Pancreas (tissue), 10 donors: ENCODE measurements around the gene GAS5. TPM values are rescaled to one million over a fixed set of nuclear protein-coding genes. Genes with fewer than 3 reads are reported as not detected.

Experiments used
- ATAC-seq, 4 donors: fragments of 200-7000 bp; cut with Tn5 transposase; one replicate each; pipeline versions ENCODE4 v1.8.0 to v1.9.1; 2020; ENCODE audit warnings: mild to moderate bottlenecking in 4 of 4, moderate library complexity in 4 of 4
- DNase-seq, 6 donors: peaks; one replicate each; pipeline ENCODE4 v3.0.0-alpha.2; 2020
- FAIRE-seq: peaks from 2 replicates; lab custom pipeline; 2012; peaks lifted over from hg19 to GRCh38; lab: Jason Lieb, UNC
- H3K27ac ChIP-seq, 4 donors: fragments of 200-600 bp; sonication (generic); 1 replicate in 3 of 4; 2 replicates in 1 of 4; pipeline versions ENCODE4 v1.5.0 to v1.8.0; 2020
- H3K27me3 ChIP-seq, 4 donors: fragments of 200-600 bp; one replicate each; pipeline ENCODE4 v1.8.0; 2021
- H3K36me3 ChIP-seq, 3 donors: fragments of 200-600 bp; sonication (generic) in 1 of 3; one replicate each; pipeline versions ENCODE4 v1.5.0 to v1.8.0; 2020 to 2021
- H3K4me1 ChIP-seq, 3 donors: fragments of 200-600 bp; one replicate each; pipeline ENCODE4 v1.8.0; 2021
- H3K4me3 ChIP-seq, 4 donors: fragments of 200-600 bp; sonication (generic) in 2 of 4; one replicate each; pipeline versions ENCODE4 v1.5.0 to v1.8.0; 2020 to 2021
- H3K9me3 ChIP-seq, 4 donors: fragments of 200-600 bp; one replicate each; pipeline ENCODE4 v1.8.0; 2021
- CTCF ChIP-seq, 4 donors: fragments of 200-600 bp; sonication (generic) in 3 of 4; IDR thresholded peaks; one replicate each; pipeline versions ENCODE4 v1.5.0 to v1.8.0; 2021; ENCODE audit warnings: antibody characterized with exemption in 4 of 4
- WGBS, 2 donors: extraction: QIAGEN DNeasy Blood & Tissue Kit; methylation state at CpG; one replicate each; pipeline ENCODE4 v1.1.7; 2013; 5-methylcytosine and 5-hydroxymethylcytosine counted together
- intact Hi-C, 3 donors: fragments of 100-400 bp; cut with DNase I; formaldehyde crosslinking; loops; one replicate each; pipeline versions ENCODE4 v1.11.1 to v1.14.2; 2022
- polyA plus RNA-seq, 2 donors: library from polyadenylated mRNA; stranded (reverse); fragments of 200-250 nt; gene quantifications; one replicate each; pipeline ENCODE4 v1.2.3, GENCODE V29; 2013
- total RNA-seq, 6 donors: library from RNA; stranded (reverse); fragmentation: NEBNext Ultra II Directional in 4 of 6; extraction: Animal tissue kit (Norgen Biotek cat#: 25700) in 4 of 6; gene quantifications; one replicate each; pipeline versions ENCODE4 v1.2.1 to v1.2.4, GENCODE V29; 2021 to 2023
- donor health status: healthy with polysubstance abuse.
- donor health status: DM: no; HTN: no; CAD: no; lungs with moderate emphysema.
- donor health status: DM: no; HTN: no; CAD: no.
- donor health status: control.
- donor health status: control.
- donor health status: Bipolar disorder and iron deficiency.
- donor health status: DM: yes; HTN: yes; CAD: no.
- donor health status: DM: no; HTN: no; CAD: no.
- donor health status: DM: no; HTN: no; CAD: no.
- donor health status: DM: yes; HTN: yes; CAD: no.

The GAS5 gene
- total and polyA plus RNA-seq, 8 donors, result 214 to 1,057 (median 502) TPM

GRCh38 chr1:173871091-173871490 is 3.3 kb upstream of the GAS5 start:
- Histone ChIP-seq H3K27me3 (no peaks in the 10 kb centered on the region), H3K27ac (no peak overlapping the region), H3K36me3 (peaks cover 0 to 5% (median 0%) of the 10 kb centered on the region in 3 donors), H3K4me1 (peaks cover 0 to 15% (median 14%) of the 10 kb centered on the region in 3 donors), H3K4me3 (no peak overlapping the region), H3K9me3 (no peaks in the 10 kb centered on the region)
- intact Hi-C loops, result no loop called here
- WGBS, 2 donors, result 88 to 94% methylated on average over 5 of the region's 5 CpGs
- DNase-seq (no peak), FAIRE-seq (no peak), ATAC-seq (no peak)
- no peak for TF ChIP-seq CTCF (IDR thresholded peaks at IDR 0.05)

- Histone ChIP-seq H3K27ac (peak overlapping the region; percentile 15 to 99 (median 96)), H3K27me3 (no peaks in the 10 kb centered on the region), H3K9me3 (no peaks in the 10 kb centered on the region), H3K36me3 (peaks cover 0 to 7% (median 6%) of the 10 kb centered on the region in 3 donors), H3K4me1 (peaks cover 5 to 20% (median 18%) of the 10 kb centered on the region in 3 donors), H3K4me3 (peak overlapping the region in 1 of 4 donors; percentile 1)
- 68% methylated on average over 15 of the region's 15 CpGs for WGBS, 2 donors
- FAIRE-seq (no peak), DNase-seq (peak in 4 of 6 donors; percentile 22 to 45 (median 34)), ATAC-seq (no peak)
- TF ChIP-seq CTCF (IDR thresholded peaks at IDR 0.05), result no peak
- intact Hi-C loops, result no loop called here
Observed at GRCh38 chr1:173870252-173871075, 2.7 kb upstream of the GAS5 start.

GRCh38 chr1:173869021-173869359 is 1.2 kb upstream of the GAS5 start:
- no peak for FAIRE-seq
- Histone ChIP-seq H3K36me3 (peaks cover 0 to 21% (median 15%) of the 10 kb centered on the region in 3 donors), H3K9me3 (no peaks in the 10 kb centered on the region), H3K4me3 (peak overlapping the region; percentile 59 to 78 (median 72)), H3K27me3 (no peaks in the 10 kb centered on the region), H3K27ac (peak overlapping the region; percentile 90 to 99 (median 96)), H3K4me1 (peaks cover 10 to 30% (median 27%) of the 10 kb centered on the region in 3 donors)
- no peak for DNase-seq
- TF ChIP-seq CTCF (IDR thresholded peaks at IDR 0.05), result no peak
- 1 to 2% methylated on average over 5 of the region's 5 CpGs for WGBS, 2 donors
- intact Hi-C loops, result no loop called here
- ATAC-seq, result peak in 2 of 4 donors; percentile 0 to 4

- intact Hi-C loops, result no loop called here
- FAIRE-seq (no peak), DNase-seq (peak; percentile 94 to 98 (median 96)), ATAC-seq (peak; percentile 80 to 87 (median 84))
- 0 to 1% methylated on average over 40 to 53 of the region's 53 CpGs for WGBS, 2 donors
- no peaks in the 10 kb centered on the region for H3K9me3 ChIP-seq
- peaks cover 10 to 30% (median 27%) of the 10 kb centered on the region in 3 donors for H3K4me1 ChIP-seq
- H3K27me3 ChIP-seq, result no peaks in the 10 kb centered on the region
- peak within 1 kb of the TSS; percentile 59 to 78 (median 72) for H3K4me3 ChIP-seq
- H3K36me3 ChIP-seq, result peaks cover 0 to 26% (median 20%) of the 10 kb centered on the region in 3 donors
- H3K27ac ChIP-seq, result peak within 1 kb of the TSS; percentile 90 to 99 (median 96)
- TF ChIP-seq CTCF (IDR thresholded peaks at IDR 0.05), result no peak
Observed at GRCh38 chr1:173868266-173869020, 654 bp upstream of the GAS5 start, which contains the start of gene ZBTB37. ZBTB37 (plus strand) TSS chr1:173868380; CDS start chr1:173870226, 1,846 bp downstream.
